HG02623 (cell line): ENCODE results near the gene CHML.
A peak's percentile ranks its signal among the peaks of the same experiment; 100 is the strongest.

Source experiments
- ATAC-seq: cut with Tn5 transposase; IDR thresholded peaks from one replicate; pipeline ENCODE4 v1.9.1; 2021; ENCODE audit warnings: moderate library complexity; ENCODE audit not compliant: unreplicated experiment

The CHML gene

GRCh38 chr1:241647658-241648057 lies 7.5 kb upstream of the CHML start:
- ATAC-seq, result no peak

DNA sequence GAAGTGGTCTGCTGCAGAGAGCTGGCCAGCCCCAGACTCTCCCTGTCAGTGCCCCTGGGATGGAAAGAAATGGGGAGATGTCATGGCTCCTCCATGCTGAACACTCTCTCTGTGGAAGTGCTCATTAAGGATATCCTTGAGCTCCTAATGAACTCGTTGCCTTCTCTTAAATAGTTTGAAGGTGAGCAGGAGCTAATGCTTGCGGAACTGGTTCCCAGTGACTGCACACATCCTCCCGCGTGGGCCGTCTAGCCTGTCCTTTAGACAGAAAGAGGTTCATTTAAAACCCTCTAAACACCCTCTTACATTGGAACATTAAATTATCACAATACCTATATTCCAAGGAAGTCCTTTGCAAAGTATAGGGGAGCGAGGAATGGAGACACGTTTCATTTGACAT lies 6.0 kb upstream of the CHML start:
- ATAC-seq, result no peak

DNA sequence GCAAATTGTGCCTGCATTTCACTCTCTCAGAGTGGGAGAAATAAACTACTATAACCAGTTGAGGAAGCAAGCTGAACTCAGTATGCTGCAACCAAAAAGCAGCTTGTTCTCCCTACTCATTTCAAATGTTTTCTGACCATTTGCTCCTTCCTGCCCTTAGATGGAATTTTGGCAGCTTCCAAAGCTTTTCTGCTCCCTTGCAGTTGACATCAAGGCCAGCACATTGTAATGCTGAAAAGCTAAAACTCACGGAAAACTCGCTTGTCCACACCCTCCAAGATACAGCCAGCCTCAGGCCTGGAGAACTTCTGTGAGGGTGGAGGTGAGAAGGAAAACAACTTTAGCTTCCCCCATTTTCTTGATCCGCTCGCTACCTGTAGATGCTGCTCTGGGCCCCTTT lies 5.0 kb upstream of the CHML start:
- ATAC-seq, result no peak

GRCh38 chr1:241644259-241644658 lies 4.1 kb upstream of the CHML start:
- no peak for ATAC-seq

GRCh38 chr1:241642593-241642944 lies 2.4 kb upstream of the CHML start:
- no peak for ATAC-seq

DNA sequence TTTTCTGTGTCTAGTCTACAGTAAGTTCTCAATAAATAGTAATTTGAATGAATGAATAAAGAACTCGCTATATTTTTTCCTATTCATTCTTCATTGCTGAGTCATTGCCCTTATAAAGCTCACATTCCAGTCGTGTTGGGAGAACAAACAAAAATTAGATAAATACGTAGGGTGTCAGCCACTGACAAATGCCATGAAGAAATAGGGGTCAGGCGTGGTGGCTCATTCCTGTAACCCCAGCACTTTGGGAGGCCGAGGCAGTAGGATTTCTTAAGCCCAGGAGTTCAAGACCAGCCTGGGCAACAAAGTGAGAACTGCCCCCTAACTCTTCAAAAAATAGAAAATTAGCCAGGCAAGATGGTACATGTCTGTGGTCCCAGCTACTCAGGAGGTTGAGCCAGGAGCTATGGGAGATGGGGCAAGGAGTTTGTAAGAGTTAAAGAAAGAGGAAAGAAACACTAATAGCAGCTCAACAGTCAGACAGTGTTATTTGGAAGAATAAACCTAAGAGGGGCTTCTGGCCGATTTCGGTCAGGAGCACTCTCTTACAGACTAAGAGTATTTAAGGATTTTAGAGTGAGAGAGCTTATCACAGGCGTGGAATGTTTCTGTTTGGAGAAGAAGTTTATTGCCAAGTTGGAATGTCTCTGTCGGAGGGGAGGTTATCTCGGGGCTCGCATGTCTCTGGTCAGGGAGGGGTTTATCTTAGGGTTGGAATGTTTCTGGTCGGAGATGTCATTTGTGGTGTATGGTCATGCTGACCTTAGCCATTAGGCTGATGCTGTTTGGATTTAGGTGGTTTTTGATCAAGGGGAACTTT lies 1.8 kb upstream of the CHML start:
- ATAC-seq, result no peak

DNA sequence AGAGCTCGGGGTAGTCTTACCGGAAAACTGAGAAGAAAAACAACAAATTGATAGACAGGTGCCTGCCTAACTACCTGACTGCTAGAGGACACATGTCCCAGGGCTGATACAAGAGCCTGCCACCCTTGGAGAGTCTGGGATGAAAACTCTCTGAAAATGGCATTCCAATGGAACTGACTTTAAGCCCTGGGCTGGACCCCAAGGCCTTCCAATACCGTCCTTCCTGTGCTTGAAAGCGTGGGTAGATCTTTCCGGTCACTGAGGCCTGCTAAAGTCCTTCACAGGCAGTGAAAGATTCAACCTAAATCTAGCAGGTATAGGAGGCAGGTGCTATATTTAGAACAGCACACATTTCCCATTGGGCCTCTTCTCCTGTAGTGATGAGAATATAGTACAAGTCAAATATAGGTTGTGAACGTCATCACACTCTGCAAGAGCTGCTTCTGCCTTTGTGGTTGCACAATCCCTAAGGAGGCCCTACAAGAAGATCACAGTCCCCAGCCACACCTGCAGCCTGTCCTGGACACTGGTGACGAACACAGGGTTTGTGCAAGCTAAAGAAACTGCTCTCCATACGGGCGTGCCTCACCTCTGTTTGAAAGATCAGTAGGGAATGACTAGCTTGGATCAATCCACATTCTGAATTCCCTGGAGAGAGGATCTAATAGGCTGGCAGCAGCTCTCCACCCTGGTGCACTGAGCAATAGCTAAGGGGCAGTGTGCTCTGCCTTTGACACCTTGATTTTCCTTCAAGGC lies 876 bp upstream of the CHML start:
- ATAC-seq, result no peak

- ATAC-seq, result peak; percentile 41
These were observed 483 bp downstream of the CHML start for GRCh38 chr1:241639623-241640148.

DNA sequence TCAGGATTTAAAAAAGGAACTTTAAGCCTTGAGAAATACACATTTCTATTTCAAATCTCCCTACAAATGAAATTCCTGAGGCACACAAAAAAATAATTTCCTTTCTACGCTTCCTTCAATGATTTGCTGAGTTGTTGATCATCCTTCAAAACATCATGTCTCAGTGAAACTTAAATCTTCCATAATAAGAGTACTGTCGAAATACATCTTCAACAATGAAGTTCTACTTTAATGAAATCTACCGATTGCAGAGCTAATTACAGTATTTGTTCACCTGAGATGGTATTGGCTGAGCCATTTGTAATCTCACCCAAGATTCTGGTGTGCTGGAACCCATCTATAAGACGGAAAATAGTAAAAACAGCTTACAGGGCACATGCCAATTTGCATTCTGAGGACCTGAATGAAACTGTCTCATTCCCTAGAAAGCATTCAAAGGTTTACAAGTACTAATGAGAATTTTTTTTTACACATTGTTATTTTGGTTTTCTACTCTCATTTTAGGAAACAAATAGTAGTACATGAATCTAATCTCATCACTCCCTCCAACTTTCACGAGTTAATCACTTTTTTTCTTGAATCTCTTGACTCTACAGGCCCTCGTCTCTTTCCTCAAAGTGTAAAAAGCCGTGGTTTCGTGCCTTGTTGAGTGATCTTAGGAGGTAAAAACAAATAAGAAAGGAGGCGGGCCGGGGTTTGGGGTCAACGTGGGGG lies 1.1 kb downstream of the CHML start:
- ATAC-seq, result no peak

DNA sequence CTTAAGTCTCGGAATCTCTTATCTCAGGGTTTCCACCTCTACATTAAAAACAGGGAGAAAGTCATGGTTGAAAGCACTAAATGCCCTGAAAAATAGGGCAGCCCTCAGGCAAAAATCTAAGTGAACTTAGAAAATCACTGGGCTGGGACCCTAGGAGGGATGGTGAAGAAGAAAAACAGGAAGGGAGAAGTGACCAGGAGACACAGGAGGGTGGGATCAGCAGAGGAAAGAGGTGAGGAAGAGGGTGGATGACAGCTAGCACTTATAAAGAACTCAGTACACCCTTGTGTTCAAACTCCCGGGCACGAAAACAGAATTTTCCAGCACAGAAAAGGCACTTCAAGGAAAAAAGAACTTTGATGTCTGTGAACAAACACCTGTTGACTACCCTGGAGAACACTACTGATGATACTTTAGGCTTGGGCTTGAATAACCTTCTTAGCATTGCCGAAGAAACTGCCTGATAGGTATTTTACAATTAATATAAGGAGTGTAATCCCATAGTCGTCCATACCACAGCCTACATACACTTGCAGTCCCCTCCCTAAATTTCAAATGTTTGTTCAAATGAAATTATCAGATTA lies 2.0 kb downstream of the CHML start:
- ATAC-seq, result no peak

- no peak for ATAC-seq
These were observed 2.6 kb downstream of the CHML start for GRCh38 chr1:241637604-241638003.

DNA sequence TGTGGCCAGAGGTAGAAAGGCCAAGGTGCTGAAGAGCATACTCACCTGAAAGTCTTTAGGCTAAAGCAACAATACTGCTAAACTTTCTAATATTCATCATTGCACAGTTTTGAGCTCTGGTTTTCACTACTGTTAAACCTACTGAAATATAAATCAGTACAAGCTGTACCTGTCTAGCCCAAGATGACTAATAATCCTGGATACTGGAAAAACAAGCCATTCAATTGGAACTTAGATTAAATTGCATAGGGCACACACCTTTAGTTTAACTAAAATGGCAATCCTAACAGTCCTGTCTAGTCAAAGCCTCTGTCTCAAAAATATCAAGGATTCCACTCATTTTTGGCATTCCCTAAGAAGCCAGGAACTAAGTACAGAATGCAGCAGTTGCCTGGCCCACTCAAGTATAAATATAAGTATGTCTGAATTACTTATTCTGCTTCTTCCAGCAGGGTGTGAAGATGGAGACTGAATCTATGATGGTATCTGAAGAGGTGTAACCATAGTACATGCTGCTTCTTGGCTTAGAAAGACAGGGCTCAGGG lies 3.1 kb downstream of the CHML start:
- no peak for ATAC-seq

DNA sequence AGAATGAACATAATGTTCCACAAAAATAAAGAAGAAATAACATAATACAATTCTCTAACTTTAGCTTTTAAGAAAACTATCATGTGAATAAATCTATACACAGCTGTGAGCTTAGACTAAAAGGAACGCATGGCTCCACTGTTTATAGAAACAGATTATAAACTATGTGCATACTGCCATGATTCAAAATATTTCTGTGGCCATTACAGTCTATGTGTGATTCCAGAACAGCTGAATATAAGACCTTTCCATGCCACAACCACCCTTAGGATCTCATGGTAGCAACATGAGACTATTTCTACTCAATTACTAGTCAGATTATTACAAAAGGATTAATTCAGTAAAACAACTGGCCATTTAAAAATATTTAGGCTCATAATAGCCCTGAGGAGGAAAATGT lies 3.9 kb downstream of the CHML start:
- no peak for ATAC-seq

GRCh38 chr1:241635556-241636152 lies 4.5 kb downstream of the CHML start:
- ATAC-seq, result no peak

DNA sequence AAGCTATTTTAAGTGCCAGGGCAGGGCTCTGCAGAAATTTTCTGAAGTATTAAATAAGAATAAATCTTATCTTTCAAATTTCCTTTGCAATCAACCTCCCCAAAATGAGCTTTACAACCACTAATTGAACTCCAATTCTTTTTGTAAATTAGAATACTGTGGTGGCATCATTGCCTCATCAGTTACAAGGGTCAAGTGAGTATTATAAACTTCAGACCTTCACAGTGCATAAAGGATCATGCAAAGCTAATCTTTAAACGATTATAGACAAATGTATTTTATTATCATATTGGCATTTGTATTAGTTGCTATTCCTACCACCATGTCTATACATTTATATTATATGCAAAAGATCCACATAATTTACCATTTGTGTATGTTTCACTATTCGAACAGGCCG lies 7.2 kb downstream of the CHML start:
- ATAC-seq, result no peak

DNA sequence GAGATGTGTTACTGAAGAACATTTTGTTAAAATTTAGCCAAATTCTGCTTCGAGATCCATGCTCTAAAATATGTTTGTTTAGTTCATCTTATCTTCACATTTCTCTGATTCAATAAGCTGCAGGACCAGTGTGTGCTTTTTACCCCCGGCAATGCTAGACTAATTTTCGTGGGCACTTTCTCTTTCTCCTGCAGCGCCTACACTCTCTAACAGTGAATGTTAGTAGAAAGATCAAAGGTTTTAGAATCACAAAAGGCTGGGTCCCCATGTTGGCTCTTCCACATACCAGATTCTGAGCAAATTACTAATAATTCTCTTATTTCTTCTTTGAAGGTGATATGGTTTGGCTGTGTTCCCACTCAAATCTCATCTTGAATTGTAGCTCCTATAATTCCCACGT lies 8.5 kb downstream of the CHML start:
- no peak for ATAC-seq

- ATAC-seq, result no peak
These were observed 9.3 kb downstream of the CHML start for GRCh38 chr1:241630899-241631298.

GRCh38 chr1:241630476-241630875 lies 9.7 kb downstream of the CHML start:
- no peak for ATAC-seq

DNA sequence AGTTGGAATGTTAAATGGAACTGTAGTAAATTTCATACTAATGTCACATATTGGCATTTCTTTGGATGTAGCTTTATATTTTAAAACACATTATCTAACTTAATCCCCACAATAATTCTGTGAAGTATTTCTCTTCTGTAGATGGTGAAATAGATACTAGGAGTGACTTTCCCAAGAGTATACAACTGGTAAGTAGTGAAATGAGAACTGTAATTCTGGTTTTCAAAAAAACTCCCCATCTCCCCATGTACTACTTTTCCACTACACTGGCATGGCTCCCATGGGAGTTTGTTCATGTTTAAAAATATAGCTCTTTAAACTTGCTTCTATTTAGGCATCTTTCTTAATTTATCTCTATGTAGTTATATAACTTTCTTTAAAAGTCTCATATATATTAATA lies 10.2 kb downstream of the CHML start:
- no peak for ATAC-seq

GRCh38 chr1:241627453-241628259 lies 12.5 kb downstream of the CHML start:
- ATAC-seq, result peak; percentile 74
